ENCODE results near the gene ARID3A.

DNA sequence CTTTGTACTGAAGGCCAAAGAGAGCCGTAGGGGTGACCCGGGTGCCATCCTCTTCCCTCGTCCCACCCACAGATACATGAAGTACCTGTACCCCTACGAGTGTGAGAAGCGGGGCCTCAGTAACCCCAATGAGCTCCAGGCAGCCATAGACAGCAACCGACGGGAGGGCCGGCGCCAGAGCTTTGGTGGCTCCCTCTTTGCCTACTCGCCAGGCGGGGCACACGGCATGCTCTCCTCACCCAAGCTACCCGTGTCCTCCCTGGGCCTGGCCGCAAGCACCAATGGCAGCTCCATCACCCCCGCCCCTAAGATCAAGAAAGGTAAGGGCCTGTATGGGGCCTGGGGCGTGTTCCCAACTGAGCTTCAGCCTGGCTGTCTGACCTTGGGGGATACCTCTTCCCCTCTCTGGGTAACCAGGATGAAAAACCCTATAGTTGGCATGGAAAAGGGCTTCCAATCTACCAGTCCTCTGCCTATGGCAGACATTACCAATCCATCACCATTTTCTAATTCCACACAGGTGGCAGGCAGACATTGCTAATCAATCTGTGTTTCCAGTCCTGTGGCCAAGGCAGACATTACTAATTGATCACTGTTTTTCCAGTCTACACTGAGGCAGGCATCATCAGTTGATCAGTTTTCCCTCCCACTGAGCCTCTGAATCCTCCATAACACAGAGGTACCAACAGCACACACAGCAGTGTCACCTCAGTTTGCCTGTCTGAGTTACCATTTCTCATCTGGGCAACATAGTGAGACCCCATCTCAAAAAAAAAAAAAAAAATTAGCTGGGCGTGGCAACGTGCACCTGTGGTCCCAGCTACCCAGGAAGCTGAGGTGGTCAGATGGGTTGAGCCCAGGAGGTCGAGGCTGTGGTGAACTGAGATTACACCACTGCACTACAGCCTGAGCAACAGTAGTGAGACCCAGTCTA is 39.2 kb downstream of the ARID3A start:
- TF ChIP-seq, protein P1, sequence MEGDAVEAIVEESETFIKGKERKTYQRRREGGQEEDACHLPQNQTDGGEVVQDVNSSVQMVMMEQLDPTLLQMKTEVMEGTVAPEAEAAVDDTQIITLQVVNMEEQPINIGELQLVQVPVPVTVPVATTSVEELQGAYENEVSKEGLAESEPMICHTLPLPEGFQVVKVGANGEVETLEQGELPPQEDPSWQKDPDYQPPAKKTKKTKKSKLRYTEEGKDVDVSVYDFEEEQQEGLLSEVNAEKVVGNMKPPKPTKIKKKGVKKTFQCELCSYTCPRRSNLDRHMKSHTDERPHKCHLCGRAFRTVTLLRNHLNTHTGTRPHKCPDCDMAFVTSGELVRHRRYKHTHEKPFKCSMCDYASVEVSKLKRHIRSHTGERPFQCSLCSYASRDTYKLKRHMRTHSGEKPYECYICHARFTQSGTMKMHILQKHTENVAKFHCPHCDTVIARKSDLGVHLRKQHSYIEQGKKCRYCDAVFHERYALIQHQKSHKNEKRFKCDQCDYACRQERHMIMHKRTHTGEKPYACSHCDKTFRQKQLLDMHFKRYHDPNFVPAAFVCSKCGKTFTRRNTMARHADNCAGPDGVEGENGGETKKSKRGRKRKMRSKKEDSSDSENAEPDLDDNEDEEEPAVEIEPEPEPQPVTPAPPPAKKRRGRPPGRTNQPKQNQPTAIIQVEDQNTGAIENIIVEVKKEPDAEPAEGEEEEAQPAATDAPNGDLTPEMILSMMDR (IDR thresholded peaks at IDR 0.05): no peak
- no peak for TF ChIP-seq POLR2A (IDR thresholded peaks at IDR 0.05)
